A673 (cell line): Measurements from ENCODE around the gene GRIN3B.

Experiments
- CTCF ChIP-seq: fragments of 300-800, 200-600 bp; sonication (generic); conservative IDR thresholded peaks from 2 replicates; pipeline ENCODE4 v1.5.1; 2017; ENCODE audit warnings: low read depth, mild to moderate bottlenecking, antibody characterized with exemption, low read length, moderate library complexity, mixed read lengths
- EZH2 ChIP-seq: fragments of 200-600 bp; sonication (generic); IDR thresholded peaks from 2 replicates; pipeline ENCODE4 v1.6.1; 2017; ENCODE audit warnings: borderline replicate concordance, low read depth, mild to moderate bottlenecking, mixed read lengths, antibody characterized with exemption, low read length; ENCODE audit not compliant: poor library complexity, severe bottlenecking

- TF ChIP-seq CTCF (no peak), EZH2 (no peak)
These were observed 47.5 kb downstream of the GRIN3B start for GRCh38 chr19:1047696-1048147.
